ENCODE measurements around the gene GFER.
A peak's percentile ranks its signal among the peaks of the same experiment; 100 is the strongest.

Gene GFER

GRCh38 chr16:1964506-1965395 lies 19.2 kb upstream of the GFER start, which contains the start of gene RPS2 (continued):
- TF ChIP-seq ZNF138 (tag by site-specific recombination; IDR thresholded peaks at IDR 0.05; ENCODE audit: borderline replicate concordance) = no peak
- TF ChIP-seq ZNF639 (tag by site-specific recombination; IDR thresholded peaks at IDR 0.05) = peak; percentile 71
- TF ChIP-seq ZNF148 (tag by site-specific recombination; IDR thresholded peaks at IDR 0.05; ENCODE audit: borderline replicate concordance) = 0 out of 2 replicates have a peak, but pooled peaks have one; percentile 43
- TF ChIP-seq SALL2 (tag by site-specific recombination; IDR thresholded peaks at IDR 0.05; ENCODE audit: borderline replicate concordance) = no peak
- peak; percentile 63; the same call in 1 of the 2 replicates for TF ChIP-seq REPIN1 (tag by site-specific recombination; IDR thresholded peaks at IDR 0.05; ENCODE audit: low read depth)
- TF ChIP-seq ZNF510 (tag by site-specific recombination; IDR thresholded peaks at IDR 0.05; ENCODE audit: insufficient replicate concordance) = no peak
- TF ChIP-seq, protein P1, sequence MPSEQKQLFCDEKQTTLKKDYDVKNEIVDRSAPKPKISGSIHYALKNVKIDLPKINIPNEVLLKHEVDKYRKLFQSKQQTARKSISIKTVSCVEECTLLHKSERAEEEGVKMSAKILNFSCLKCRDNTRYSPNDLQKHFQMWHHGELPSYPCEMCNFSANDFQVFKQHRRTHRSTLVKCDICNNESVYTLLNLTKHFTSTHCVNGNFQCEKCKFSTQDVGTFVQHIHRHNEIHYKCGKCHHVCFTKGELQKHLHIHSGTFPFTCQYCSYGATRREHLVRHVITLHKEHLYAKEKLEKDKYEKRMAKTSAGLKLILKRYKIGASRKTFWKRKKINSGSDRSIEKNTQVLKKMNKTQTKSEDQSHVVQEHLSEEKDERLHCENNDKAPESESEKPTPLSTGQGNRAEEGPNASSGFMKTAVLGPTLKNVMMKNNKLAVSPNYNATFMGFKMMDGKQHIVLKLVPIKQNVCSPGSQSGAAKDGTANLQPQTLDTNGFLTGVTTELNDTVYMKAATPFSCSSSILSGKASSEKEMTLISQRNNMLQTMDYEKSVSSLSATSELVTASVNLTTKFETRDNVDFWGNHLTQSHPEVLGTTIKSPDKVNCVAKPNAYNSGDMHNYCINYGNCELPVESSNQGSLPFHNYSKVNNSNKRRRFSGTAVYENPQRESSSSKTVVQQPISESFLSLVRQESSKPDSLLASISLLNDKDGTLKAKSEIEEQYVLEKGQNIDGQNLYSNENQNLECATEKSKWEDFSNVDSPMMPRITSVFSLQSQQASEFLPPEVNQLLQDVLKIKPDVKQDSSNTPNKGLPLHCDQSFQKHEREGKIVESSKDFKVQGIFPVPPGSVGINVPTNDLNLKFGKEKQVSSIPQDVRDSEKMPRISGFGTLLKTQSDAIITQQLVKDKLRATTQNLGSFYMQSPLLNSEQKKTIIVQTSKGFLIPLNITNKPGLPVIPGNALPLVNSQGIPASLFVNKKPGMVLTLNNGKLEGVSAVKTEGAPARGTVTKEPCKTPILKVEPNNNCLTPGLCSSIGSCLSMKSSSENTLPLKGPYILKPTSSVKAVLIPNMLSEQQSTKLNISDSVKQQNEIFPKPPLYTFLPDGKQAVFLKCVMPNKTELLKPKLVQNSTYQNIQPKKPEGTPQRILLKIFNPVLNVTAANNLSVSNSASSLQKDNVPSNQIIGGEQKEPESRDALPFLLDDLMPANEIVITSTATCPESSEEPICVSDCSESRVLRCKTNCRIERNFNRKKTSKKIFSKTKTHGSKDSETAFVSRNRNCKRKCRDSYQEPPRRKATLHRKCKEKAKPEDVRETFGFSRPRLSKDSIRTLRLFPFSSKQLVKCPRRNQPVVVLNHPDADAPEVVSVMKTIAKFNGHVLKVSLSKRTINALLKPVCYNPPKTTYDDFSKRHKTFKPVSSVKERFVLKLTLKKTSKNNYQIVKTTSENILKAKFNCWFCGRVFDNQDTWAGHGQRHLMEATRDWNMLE (tag by site-specific recombination; conservative IDR thresholded peaks at IDR 0.05; ENCODE audit: low read depth) = no peak; the same call in 1 of the 2 replicates
- peak; percentile 87 for TF ChIP-seq KLF16 (tag by site-specific recombination; IDR thresholded peaks at IDR 0.05)
- no peak for TF ChIP-seq MYNN (tag by site-specific recombination; IDR thresholded peaks at IDR 0.05; ENCODE audit: borderline replicate concordance)
- TF ChIP-seq KLF10 (tag by site-specific recombination; IDR thresholded peaks at IDR 0.05) = peak; percentile 88; the same call in 1 of the 2 replicates
- no peak for TF ChIP-seq ZNF830 (tag by site-specific recombination; IDR thresholded peaks at IDR 0.05; ENCODE audit: low read depth)
- TF ChIP-seq RBAK (tag by site-specific recombination; IDR thresholded peaks at IDR 0.05) = 0 out of 2 replicates have a peak, but pooled peaks have one; percentile 9
- TF ChIP-seq ZSCAN5A (tag by site-specific recombination; IDR thresholded peaks at IDR 0.05) = peak; percentile 82; the same call in 1 of the 2 replicates
- TF ChIP-seq ZNF184 (tag by site-specific recombination; IDR thresholded peaks at IDR 0.05) = no peak
- no peak for TF ChIP-seq ZFP41 (tag by site-specific recombination; IDR thresholded peaks at IDR 0.05; ENCODE audit: borderline replicate concordance)
- 0 out of 2 replicates have a peak, but pooled peaks have one; percentile 43 for TF ChIP-seq ZNF645 (tag by site-specific recombination; IDR thresholded peaks at IDR 0.05)
- TF ChIP-seq, protein P2, sequence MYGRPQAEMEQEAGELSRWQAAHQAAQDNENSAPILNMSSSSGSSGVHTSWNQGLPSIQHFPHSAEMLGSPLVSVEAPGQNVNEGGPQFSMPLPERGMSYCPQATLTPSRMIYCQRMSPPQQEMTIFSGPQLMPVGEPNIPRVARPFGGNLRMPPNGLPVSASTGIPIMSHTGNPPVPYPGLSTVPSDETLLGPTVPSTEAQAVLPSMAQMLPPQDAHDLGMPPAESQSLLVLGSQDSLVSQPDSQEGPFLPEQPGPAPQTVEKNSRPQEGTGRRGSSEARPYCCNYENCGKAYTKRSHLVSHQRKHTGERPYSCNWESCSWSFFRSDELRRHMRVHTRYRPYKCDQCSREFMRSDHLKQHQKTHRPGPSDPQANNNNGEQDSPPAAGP (tag by site-specific recombination; IDR thresholded peaks at IDR 0.05) = peak; percentile 67; the same call in 1 of the 2 replicates
- TF ChIP-seq ZNF341 (tag by site-specific recombination; IDR thresholded peaks at IDR 0.05; ENCODE audit: low read depth) = no peak
- TF ChIP-seq ZNF133 (tag by site-specific recombination; IDR thresholded peaks at IDR 0.05) = no peak
- TF ChIP-seq, protein P3, sequence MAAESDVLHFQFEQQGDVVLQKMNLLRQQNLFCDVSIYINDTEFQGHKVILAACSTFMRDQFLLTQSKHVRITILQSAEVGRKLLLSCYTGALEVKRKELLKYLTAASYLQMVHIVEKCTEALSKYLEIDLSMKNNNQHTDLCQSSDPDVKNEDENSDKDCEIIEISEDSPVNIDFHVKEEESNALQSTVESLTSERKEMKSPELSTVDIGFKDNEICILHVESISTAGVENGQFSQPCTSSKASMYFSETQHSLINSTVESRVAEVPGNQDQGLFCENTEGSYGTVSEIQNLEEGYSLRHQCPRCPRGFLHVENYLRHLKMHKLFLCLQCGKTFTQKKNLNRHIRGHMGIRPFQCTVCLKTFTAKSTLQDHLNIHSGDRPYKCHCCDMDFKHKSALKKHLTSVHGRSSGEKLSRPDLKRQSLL (tag by site-specific recombination; IDR thresholded peaks at IDR 0.05) = no peak
- peak; percentile 75 for TF ChIP-seq ZNF394 (tag by site-specific recombination; IDR thresholded peaks at IDR 0.05; ENCODE audit: borderline replicate concordance)
